Measurements from ENCODE around the gene TBX19.

DNA sequence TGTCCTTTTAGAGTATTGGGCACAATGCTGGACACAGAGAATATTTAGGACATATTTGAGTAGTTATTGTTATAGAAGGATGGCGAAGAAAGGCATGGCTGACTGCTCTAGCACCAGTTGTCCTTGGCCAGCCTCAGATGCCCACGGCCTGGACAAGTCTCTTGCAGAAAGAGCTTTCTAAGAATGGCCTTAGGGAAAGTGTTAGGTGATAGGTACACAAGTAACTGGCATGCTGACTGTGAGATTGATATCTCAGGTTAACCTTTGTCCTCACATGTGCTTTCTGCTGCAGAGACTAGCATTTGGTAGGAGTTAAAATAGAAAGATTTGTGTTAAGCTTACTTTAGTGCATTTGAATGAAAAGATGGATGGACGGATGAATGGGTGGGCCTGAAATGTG, 44.7 kb upstream of the TBX19 start:
- TF ChIP-seq POLR2AphosphoS5 (IDR thresholded peaks at IDR 0.05) = no peak
- TF ChIP-seq, protein P1, sequence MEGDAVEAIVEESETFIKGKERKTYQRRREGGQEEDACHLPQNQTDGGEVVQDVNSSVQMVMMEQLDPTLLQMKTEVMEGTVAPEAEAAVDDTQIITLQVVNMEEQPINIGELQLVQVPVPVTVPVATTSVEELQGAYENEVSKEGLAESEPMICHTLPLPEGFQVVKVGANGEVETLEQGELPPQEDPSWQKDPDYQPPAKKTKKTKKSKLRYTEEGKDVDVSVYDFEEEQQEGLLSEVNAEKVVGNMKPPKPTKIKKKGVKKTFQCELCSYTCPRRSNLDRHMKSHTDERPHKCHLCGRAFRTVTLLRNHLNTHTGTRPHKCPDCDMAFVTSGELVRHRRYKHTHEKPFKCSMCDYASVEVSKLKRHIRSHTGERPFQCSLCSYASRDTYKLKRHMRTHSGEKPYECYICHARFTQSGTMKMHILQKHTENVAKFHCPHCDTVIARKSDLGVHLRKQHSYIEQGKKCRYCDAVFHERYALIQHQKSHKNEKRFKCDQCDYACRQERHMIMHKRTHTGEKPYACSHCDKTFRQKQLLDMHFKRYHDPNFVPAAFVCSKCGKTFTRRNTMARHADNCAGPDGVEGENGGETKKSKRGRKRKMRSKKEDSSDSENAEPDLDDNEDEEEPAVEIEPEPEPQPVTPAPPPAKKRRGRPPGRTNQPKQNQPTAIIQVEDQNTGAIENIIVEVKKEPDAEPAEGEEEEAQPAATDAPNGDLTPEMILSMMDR (IDR thresholded peaks at IDR 0.05 in 8 of 11, conservative IDR thresholded peaks at IDR 0.05 in 3 of 11) = no peak
